DMS 273 (cell line): ENCODE results near the gene MS4A10.

Source experiments
- DNase-seq: peaks from one replicate; lab custom pipeline; 2025; ENCODE audit not compliant: unreplicated experiment; lab: John Stamatoyannopoulos, UW

Gene MS4A10

GRCh38 chr11:60765355-60765754, 19.8 kb upstream of the MS4A10 start:
- DNase-seq: no peak

GRCh38 chr11:60766547-60766946, 18.6 kb upstream of the MS4A10 start:
- DNase-seq: no peak

- no peak for DNase-seq
These were observed 17.7 kb upstream of the MS4A10 start for GRCh38 chr11:60767388-60767811.

GRCh38 chr11:60768202-60768601, 16.9 kb upstream of the MS4A10 start:
- no peak for DNase-seq

GRCh38 chr11:60769273-60769672, 15.9 kb upstream of the MS4A10 start:
- no peak for DNase-seq

GRCh38 chr11:60769811-60770210, 15.3 kb upstream of the MS4A10 start:
- no peak for DNase-seq

GRCh38 chr11:60771146-60771545, 14.0 kb upstream of the MS4A10 start:
- DNase-seq: no peak

GRCh38 chr11:60771879-60772525, 13.1 kb upstream of the MS4A10 start:
- DNase-seq: no peak

- no peak for DNase-seq
These were observed 12.5 kb upstream of the MS4A10 start for GRCh38 chr11:60772666-60773065.

GRCh38 chr11:60774726-60775125, 10.4 kb upstream of the MS4A10 start:
- DNase-seq: no peak

GRCh38 chr11:60775420-60775961, 9.6 kb upstream of the MS4A10 start:
- peak; percentile 95 for DNase-seq

- no peak for DNase-seq
These were observed 9.0 kb upstream of the MS4A10 start for GRCh38 chr11:60776167-60776566.

GRCh38 chr11:60777106-60777505, 8.0 kb upstream of the MS4A10 start:
- DNase-seq: no peak

- DNase-seq: no peak
These were observed 7.6 kb upstream of the MS4A10 start for GRCh38 chr11:60777572-60777971.

GRCh38 chr11:60780065-60780464, 5.1 kb upstream of the MS4A10 start:
- DNase-seq: no peak

- no peak for DNase-seq
These were observed 4.4 kb upstream of the MS4A10 start for GRCh38 chr11:60780774-60781173.

GRCh38 chr11:60781286-60781980, 3.7 kb upstream of the MS4A10 start:
- DNase-seq: no peak

- no peak for DNase-seq
These were observed 3.2 kb upstream of the MS4A10 start for GRCh38 chr11:60781981-60782316.

- no peak for DNase-seq
These were observed 2.6 kb upstream of the MS4A10 start for GRCh38 chr11:60782393-60783140.

- no peak for DNase-seq
These were observed 2.0 kb upstream of the MS4A10 start for GRCh38 chr11:60783141-60783484.

GRCh38 chr11:60783911-60784310, 1.2 kb upstream of the MS4A10 start:
- no peak for DNase-seq

- DNase-seq: peak; percentile 20
These were observed 751 bp downstream of the MS4A10 start for GRCh38 chr11:60785806-60786361.
